Immature natural killer cell (primary cell): Measurements from ENCODE around the gene NME9. TPM values are rescaled to one million over a fixed set of nuclear protein-coding genes. Genes with fewer than 3 reads are reported as not detected.

Source experiments
- DNase-seq, 3 donors: peaks; one replicate each; pipeline ENCODE4 v3.0.0; 2022; ENCODE audit warnings: mixed read lengths in 1 of 3
- H3K27ac Mint-ChIP-seq, 6 donors: one replicate each; pipeline ENCODE4 v1.8.0; 2020; ENCODE audit warnings: mixed read lengths in 6 of 6, mild to moderate bottlenecking in 5 of 6, inconsistent platforms in 4 of 6, moderate library complexity in 3 of 6
- H3K27me3 Mint-ChIP-seq, 3 donors: one replicate each; pipeline ENCODE4 v1.8.0; 2020 to 2021; ENCODE audit warnings: low read depth in 3 of 3, mild to moderate bottlenecking in 3 of 3, mixed read lengths in 3 of 3, moderate library complexity in 3 of 3, inconsistent platforms in 1 of 3
- H3K36me3 Mint-ChIP-seq, 3 donors: one replicate each; pipeline ENCODE4 v1.8.0; 2020; ENCODE audit warnings: mixed read lengths in 3 of 3, inconsistent platforms in 2 of 3, mild to moderate bottlenecking in 2 of 3
- H3K4me1 Mint-ChIP-seq, 2 donors: one replicate each; pipeline ENCODE4 v1.8.0; 2020; ENCODE audit warnings: inconsistent platforms in 2 of 2, mild to moderate bottlenecking in 2 of 2, mixed read lengths in 2 of 2, moderate library complexity in 1 of 2
- H3K4me3 Mint-ChIP-seq, 5 donors: one replicate each; pipeline ENCODE4 v1.8.0; 2020; ENCODE audit warnings: mild to moderate bottlenecking in 5 of 5, mixed read lengths in 5 of 5, inconsistent platforms in 3 of 5, moderate library complexity in 3 of 5
- H3K9me3 Mint-ChIP-seq, 6 donors: one replicate each; pipeline ENCODE4 v1.8.0; 2020; ENCODE audit warnings: mild to moderate bottlenecking in 6 of 6, mixed read lengths in 6 of 6, inconsistent platforms in 4 of 6, moderate library complexity in 3 of 6
- polyA plus RNA-seq, 3 donors: library from polyadenylated mRNA; unstranded; fragments of 300-500 nt; fragmentation: Illumina TruSeq; gene quantifications; one replicate each; pipeline ENCODE4 v1.2.3, GENCODE V29; 2021

NME9 gene
- polyA plus RNA-seq, 3 donors from 2014 or later, result 0.50 TPM; not detected in 2

GRCh38 chr3:138332472-138333073 lies 2.9 kb upstream of the NME9 start:
- Mint-ChIP-seq H3K9me3 (no peaks in the 10 kb centered on the region), H3K36me3 (no peaks in the 10 kb centered on the region), H3K27me3 (peaks cover 6 to 12% (median 12%) of the 10 kb centered on the region in 3 donors), H3K27ac (no peak overlapping the region), H3K4me1 (peaks cover 14 to 23% of the 10 kb centered on the region in 2 donors), H3K4me3 (peak overlapping the region in 2 of 5 donors; percentile 6 to 40)
- DNase-seq, result no peak

- no peak for DNase-seq
- Mint-ChIP-seq H3K9me3 (no peaks in the 10 kb centered on the region), H3K27ac (no peak overlapping the region), H3K36me3 (no peaks in the 10 kb centered on the region), H3K4me1 (peaks cover 14 to 24% of the 10 kb centered on the region in 2 donors), H3K4me3 (peak overlapping the region in 1 of 5 donors; percentile 9), H3K27me3 (peaks cover 6 to 12% (median 7%) of the 10 kb centered on the region in 3 donors)
These were observed 1.7 kb upstream of the NME9 start for GRCh38 chr3:138331143-138331894.

GRCh38 chr3:138329984-138330293 lies 288 bp upstream of the NME9 start:
- Mint-ChIP-seq H3K27ac (peak overlapping the region; percentile 21 to 87 (median 74)), H3K9me3 (no peaks in the 10 kb centered on the region), H3K27me3 (peaks cover 7 to 14% (median 7%) of the 10 kb centered on the region in 3 donors), H3K4me1 (peaks cover 14 to 24% of the 10 kb centered on the region in 2 donors), H3K36me3 (no peaks in the 10 kb centered on the region), H3K4me3 (peak overlapping the region; percentile 93 to 98 (median 94))
- no peak for DNase-seq

GRCh38 chr3:138328341-138328740 lies 1.3 kb downstream of the NME9 start:
- peak overlapping the region; percentile 72 to 96 (median 93) for H3K4me3 Mint-ChIP-seq
- no peaks in the 10 kb centered on the region for H3K9me3 Mint-ChIP-seq
- DNase-seq, result no peak
- H3K36me3 Mint-ChIP-seq, result no peaks in the 10 kb centered on the region
- H3K27me3 Mint-ChIP-seq, result peaks cover 6 to 14% (median 7%) of the 10 kb centered on the region in 3 donors
- H3K4me1 Mint-ChIP-seq, result peaks cover 14 to 24% of the 10 kb centered on the region in 2 donors
- H3K27ac Mint-ChIP-seq, result peak overlapping the region in 3 of 6 donors; percentile 17 to 76 (median 71)

GRCh38 chr3:138327831-138328230 lies 1.8 kb downstream of the NME9 start:
- H3K36me3 Mint-ChIP-seq, result no peaks in the 10 kb centered on the region
- peaks cover 14 to 24% of the 10 kb centered on the region in 2 donors for H3K4me1 Mint-ChIP-seq
- no peak for DNase-seq
- no peaks in the 10 kb centered on the region for H3K9me3 Mint-ChIP-seq
- peaks cover 6 to 14% (median 7%) of the 10 kb centered on the region in 3 donors for H3K27me3 Mint-ChIP-seq
- peak overlapping the region in 2 of 5 donors; percentile 7 to 37 for H3K4me3 Mint-ChIP-seq
- H3K27ac Mint-ChIP-seq, result no peak overlapping the region

- Mint-ChIP-seq H3K36me3 (no peaks in the 10 kb centered on the region), H3K4me3 (no peak overlapping the region)
These were observed 2.6 kb downstream of the NME9 start for GRCh38 chr3:138326866-138327595.

GRCh38 chr3:138325990-138326389 lies 3.7 kb downstream of the NME9 start:
- DNase-seq, result no peak
- H3K9me3 Mint-ChIP-seq, result no peaks in the 10 kb centered on the region

More at GRCh38 chr3:138326866-138327595, 2.6 kb downstream of the NME9 start:
- Mint-ChIP-seq H3K4me1 (peaks cover 14 to 24% of the 10 kb centered on the region in 2 donors), H3K9me3 (no peaks in the 10 kb centered on the region), H3K27ac (no peak overlapping the region), H3K27me3 (peaks cover 6 to 12% (median 7%) of the 10 kb centered on the region in 3 donors)
- no peak for DNase-seq

GRCh38 chr3:138323971-138324370 lies 5.7 kb downstream of the NME9 start:
- DNase-seq, result no peak
- Mint-ChIP-seq H3K4me3 (no peak overlapping the region), H3K27ac (no peak overlapping the region), H3K36me3 (no peaks in the 10 kb centered on the region), H3K4me1 (peaks cover 8 to 13% of the 10 kb centered on the region in 2 donors), H3K27me3 (peaks cover 2 to 10% (median 4%) of the 10 kb centered on the region in 3 donors), H3K9me3 (no peaks in the 10 kb centered on the region)

More at GRCh38 chr3:138325990-138326389, 3.7 kb downstream of the NME9 start:
- Mint-ChIP-seq H3K4me1 (peaks cover 14 to 24% of the 10 kb centered on the region in 2 donors), H3K27ac (no peak overlapping the region), H3K4me3 (no peak overlapping the region), H3K36me3 (no peaks in the 10 kb centered on the region), H3K27me3 (peaks cover 6 to 12% (median 9%) of the 10 kb centered on the region in 3 donors)

- no peak for DNase-seq
- H3K27me3 Mint-ChIP-seq, result peaks cover 0 to 13% (median 2%) of the 10 kb centered on the region in 3 donors
- H3K27ac Mint-ChIP-seq, result no peak overlapping the region
- no peaks in the 10 kb centered on the region for H3K4me1 Mint-ChIP-seq
- peaks cover 0 to 3% (median 0%) of the 10 kb centered on the region in 6 donors for H3K9me3 Mint-ChIP-seq
- H3K36me3 Mint-ChIP-seq, result no peaks in the 10 kb centered on the region
- no peak overlapping the region for H3K4me3 Mint-ChIP-seq
These were observed 12.0 kb downstream of the NME9 start for GRCh38 chr3:138317687-138318086.

- no peaks in the 10 kb centered on the region for H3K4me1 Mint-ChIP-seq
- H3K36me3 Mint-ChIP-seq, result peaks cover 0 to 4% (median 0%) of the 10 kb centered on the region in 3 donors
- H3K9me3 Mint-ChIP-seq, result peaks cover 4 to 22% (median 17%) of the 10 kb centered on the region in 6 donors
- H3K27me3 Mint-ChIP-seq, result peaks cover 2 to 25% (median 5%) of the 10 kb centered on the region in 3 donors
- H3K4me3 Mint-ChIP-seq, result no peak overlapping the region
- DNase-seq, result no peak
- no peak overlapping the region for H3K27ac Mint-ChIP-seq
These were observed 14.9 kb downstream of the NME9 start for GRCh38 chr3:138314751-138315150.

- Mint-ChIP-seq H3K4me3 (no peak overlapping the region), H3K27me3 (peaks cover 2 to 31% (median 9%) of the 10 kb centered on the region in 3 donors), H3K36me3 (peaks cover 0 to 15% (median 9%) of the 10 kb centered on the region in 3 donors), H3K9me3 (peaks cover 21 to 46% (median 36%) of the 10 kb centered on the region in 6 donors), H3K27ac (no peak overlapping the region), H3K4me1 (no peaks in the 10 kb centered on the region)
- no peak for DNase-seq
These were observed 19.2 kb downstream of the NME9 start for GRCh38 chr3:138310494-138310893.

- no peak overlapping the region for H3K27ac Mint-ChIP-seq
- H3K4me1 Mint-ChIP-seq, result no peaks in the 10 kb centered on the region
- DNase-seq, result no peak
These were observed 20.9 kb downstream of the NME9 start for GRCh38 chr3:138308783-138309182.

GRCh38 chr3:138307899-138308298 lies 21.8 kb downstream of the NME9 start:
- DNase-seq, result no peak
- no peak overlapping the region for H3K27ac Mint-ChIP-seq
- peaks cover 0 to 15% (median 9%) of the 10 kb centered on the region in 3 donors for H3K36me3 Mint-ChIP-seq
- H3K4me3 Mint-ChIP-seq, result no peak overlapping the region
- H3K4me1 Mint-ChIP-seq, result no peaks in the 10 kb centered on the region
- H3K9me3 Mint-ChIP-seq, result peaks cover 21 to 46% (median 35%) of the 10 kb centered on the region in 6 donors
- H3K27me3 Mint-ChIP-seq, result peaks cover 2 to 27% (median 9%) of the 10 kb centered on the region in 3 donors

More at GRCh38 chr3:138308783-138309182, 20.9 kb downstream of the NME9 start:
- Mint-ChIP-seq H3K36me3 (peaks cover 0 to 15% (median 9%) of the 10 kb centered on the region in 3 donors), H3K9me3 (peaks cover 21 to 46% (median 35%) of the 10 kb centered on the region in 6 donors), H3K4me3 (no peak overlapping the region), H3K27me3 (peaks cover 2 to 30% (median 9%) of the 10 kb centered on the region in 3 donors)
